B cell (primary cell): ENCODE results near the gene CBLIF. TPM values are rescaled to one million over a fixed set of nuclear protein-coding genes. Genes with fewer than 3 reads are reported as not detected.
"Not testable (repeated sequence)": the region's sequence is repeated elsewhere in the genome, so short reads cannot be mapped to it uniquely, and the experiment has no call there.

ENCODE experiments used
- ATAC-seq: fragments of 200-7000 bp; cut with Tn5 transposase; one replicate; pipeline ENCODE4 v1.10.0; 2021; ENCODE audit warnings: low read depth, mild to moderate bottlenecking, moderate number of reproducible peaks, moderate library complexity
- CTCF ChIA-PET: fragments of 350-600 bp; sonication (Branson Sonifier 250); formaldehyde crosslinking; loops from one replicate; lab custom pipeline; 2021; ENCODE audit warnings: antibody characterized with exemption, inconsistent platforms; lab: Charles Lee
- POLR2A ChIA-PET: fragments of 350-600 bp; sonication (Branson Sonifier 250); formaldehyde crosslinking; loops from one replicate; lab custom pipeline; 2021; ENCODE audit warnings: antibody characterized with exemption; lab: Charles Lee
- DNase-seq: peaks from one replicate; pipeline ENCODE4 v3.0.0; 2013
- H2AFZ ChIP-seq: 2 replicates; pipeline ENCODE4 v1.6.1; 2012; ENCODE audit warnings: mild to moderate bottlenecking, low read depth, low read length; ENCODE audit not compliant: insufficient read depth, poor library complexity, severe bottlenecking
- H3K27ac ChIP-seq, 2 donors: 1 replicate in 1 of 2; 2 replicates in 1 of 2; pipeline ENCODE4 v1.5.1; 2012 to 2013; ENCODE audit warnings: low read length in 2 of 2, mild to moderate bottlenecking in 2 of 2, moderate library complexity in 1 of 2
- H3K27me3 ChIP-seq, 4 experiments: fragments of 200-600 bp in 1 of 4; sonication (generic) in 1 of 4; replicated peaks in 1 of 4; 1 replicate in 2 of 4; 2 replicates in 2 of 4; pipeline versions ENCODE4 v1.6.1 to v1.7.0; 2013 to 2016; ENCODE audit warnings: low read length in 3 of 4, mild to moderate bottlenecking in 2 of 4, mixed read lengths in 1 of 4, moderate library complexity in 1 of 4; ENCODE audit not compliant: insufficient read depth in 4 of 4, control insufficient read depth in 3 of 4; ENCODE audit errors: control extremely low read depth in 1 of 4
- H3K36me3 ChIP-seq, 2 experiments: replicated peaks in 1 of 2; 1 replicate in 1 of 2; 2 replicates in 1 of 2; pipeline versions ENCODE4 v1.6.1 to v1.7.1; 2013; ENCODE audit warnings: low read length in 1 of 2; ENCODE audit not compliant: insufficient read depth in 2 of 2, control insufficient read depth in 1 of 2; ENCODE audit errors: control extremely low read depth in 1 of 2, extremely low read depth in 1 of 2
- H3K4me1 ChIP-seq, 2 donors: fragments of 200-600 bp in 1 of 2; sonication (generic) in 1 of 2; 1 replicate in 1 of 2; 2 replicates in 1 of 2; pipeline versions ENCODE4 v1.5.1 to v1.6.1; 2013 to 2017; ENCODE audit warnings: low read length in 2 of 2; ENCODE audit not compliant: control insufficient read depth in 2 of 2, insufficient read depth in 2 of 2
- H3K4me2 ChIP-seq: replicated peaks from 2 replicates; pipeline ENCODE3; 2012; ENCODE audit warnings: mild to moderate bottlenecking, low read depth, low read length; ENCODE audit not compliant: poor library complexity, severe bottlenecking
- H3K4me3 ChIP-seq, 5 experiments: fragments of 200-600 bp in 1 of 5; sonication (generic) in 1 of 5; 1 replicate in 3 of 5; 2 replicates in 2 of 5; pipeline versions ENCODE4 v1.5.1 to v1.7.0; 2011 to 2016; ENCODE audit warnings: low read length in 4 of 5, mild to moderate bottlenecking in 4 of 5, low read depth in 2 of 5, control low read depth in 1 of 5, moderate library complexity in 1 of 5; ENCODE audit not compliant: insufficient read depth in 1 of 5; ENCODE audit errors: control extremely low read depth in 1 of 5, extremely low read depth in 1 of 5
- H3K79me2 ChIP-seq: fragments of 200-600 bp; sonication (generic); one replicate; pipeline ENCODE4 v1.6.0; 2016; ENCODE audit warnings: low read length; ENCODE audit not compliant: control insufficient read depth, insufficient read depth
- H3K9ac ChIP-seq: fragments of 200-600 bp; sonication (generic); 2 replicates; pipeline ENCODE4 v1.6.1; 2017; ENCODE audit warnings: mild to moderate bottlenecking, low read length, moderate library complexity
- H3K9me3 ChIP-seq, 3 donors: one replicate each; pipeline versions ENCODE4 v1.6.1 to v1.7.1; 2013; ENCODE audit warnings: low read length in 2 of 3; ENCODE audit not compliant: control insufficient read depth in 2 of 3, insufficient read depth in 1 of 3; ENCODE audit errors: control extremely low read depth in 1 of 3
- H4K20me1 ChIP-seq: 2 replicates; pipeline ENCODE4 v1.6.0; 2012; ENCODE audit warnings: mild to moderate bottlenecking, low read length; ENCODE audit not compliant: insufficient read depth, control insufficient read depth, poor library complexity, severe bottlenecking
- H3K27ac Mint-ChIP-seq: one replicate; pipeline ENCODE4 v1.8.0; 2021; ENCODE audit warnings: mixed read lengths
- H3K27me3 Mint-ChIP-seq: one replicate; pipeline ENCODE4 v1.8.0; 2021; ENCODE audit warnings: mixed read lengths
- H3K4me1 Mint-ChIP-seq: one replicate; pipeline ENCODE4 v1.8.0; 2021; ENCODE audit warnings: mixed read lengths
- H3K4me3 Mint-ChIP-seq: one replicate; pipeline ENCODE4 v1.8.0; 2021; ENCODE audit warnings: mixed read lengths
- H3K9me3 Mint-ChIP-seq: one replicate; pipeline ENCODE4 v1.8.0; 2022; ENCODE audit warnings: mixed read lengths; ENCODE audit not compliant: insufficient read depth
- CTCF ChIP-seq: fragments of 200-600 bp; IDR thresholded peaks from one replicate; pipeline ENCODE4 v1.8.0; 2022; ENCODE audit warnings: antibody characterized with exemption, mild to moderate bottlenecking
- EZH2 ChIP-seq: IDR thresholded peaks from 2 replicates; pipeline ENCODE4 v1.6.1; 2012; ENCODE audit warnings: borderline replicate concordance, low read depth, mild to moderate bottlenecking, moderate library complexity, low read length; ENCODE audit not compliant: insufficient read depth, poor library complexity, severe bottlenecking
- WGBS: methylation state at CpG from one replicate; pipeline ENCODE4 v1.1.5; 2013; ENCODE audit warnings: missing lambda C conversion rate; ENCODE audit not compliant: insufficient coverage; 5-methylcytosine and 5-hydroxymethylcytosine counted together
- intact Hi-C: fragments of 100-400 bp; cut with micrococcal nuclease; formaldehyde crosslinking; loops from one replicate; pipeline ENCODE4 v1.10.0; 2022
- polyA plus RNA-seq: library from polyadenylated mRNA; depleted of rRNA; stranded (reverse); fragments of >200 nt; gene quantifications from 2 replicates; pipeline ENCODE4 v1.2.3, GENCODE V29; 2012
- total RNA-seq, 2 donors: library from RNA; stranded (reverse); fragments of 120-200 nt in 1 of 2; gene quantifications; 1 replicate in 1 of 2; 2 replicates in 1 of 2; pipeline versions ENCODE4 v1.2.3 to v1.2.4, GENCODE V29; 2013 to 2022

Gene CBLIF
- total and polyA plus RNA-seq, 2 donors (not counting 1 experiment from before 2014, with no cell fraction given): not detected

- no peaks in the 10 kb centered on the region for H3K4me1 ChIP-seq
- WGBS: 55% methylated on average over 4 of the region's 4 CpGs
- ATAC-seq: no peak
- Mint-ChIP-seq H3K9me3 (peaks cover 22% of the 10 kb centered on the region), H3K27me3 (peaks cover 22% of the 10 kb centered on the region), H3K27ac (no peak overlapping the region), H3K4me1 (no peaks in the 10 kb centered on the region), H3K4me3 (no peak overlapping the region)
- no peak for DNase-seq
- H3K4me3 ChIP-seq: no peak overlapping the region
- no peaks in the 10 kb centered on the region for H3K79me2 ChIP-seq
- H3K9ac ChIP-seq: no peak overlapping the region
- no peak for TF ChIP-seq CTCF
- no peak for TF ChIP-seq EZH2
- ChIA-PET POLR2A (no interaction called here), CTCF (no interaction called here)
- peaks cover 0 to 3% (median 0%) of the 10 kb centered on the region in 4 experiments for H3K27me3 ChIP-seq
- no peaks in the 10 kb centered on the region for H3K36me3 ChIP-seq
- peaks cover 2 to 12% (median 4%) of the 10 kb centered on the region in 3 donors for H3K9me3 ChIP-seq
- H3K27ac ChIP-seq: no peak overlapping the region
- no peak overlapping the region for H3K4me2 ChIP-seq
- no peaks in the 10 kb centered on the region for H4K20me1 ChIP-seq
- intact Hi-C loops: no loop called here
- no peak overlapping the region for H2AFZ ChIP-seq
These were observed 46.5 kb upstream of the CBLIF start for GRCh38 chr11:59891781-59892181.

- H2AFZ ChIP-seq, H3K27me3 ChIP-seq, H3K9ac ChIP-seq, H3K4me3 ChIP-seq, H3K36me3 ChIP-seq, DNase-seq, CTCF ChIA-PET, H3K4me2 ChIP-seq, H3K4me1 ChIP-seq, H3K4me1 Mint-ChIP-seq, H3K27ac Mint-ChIP-seq, POLR2A ChIA-PET, H3K27me3 Mint-ChIP-seq, H3K27ac ChIP-seq, intact Hi-C loops, H3K4me3 Mint-ChIP-seq, ATAC-seq, H3K79me2 ChIP-seq, H4K20me1 ChIP-seq: not testable (repeated sequence)
- H3K9me3 Mint-ChIP-seq: peaks cover 27% of the 10 kb centered on the region
- peaks cover 0 to 13% (median 4%) of the 10 kb centered on the region in 3 donors for H3K9me3 ChIP-seq
These were observed 41.9 kb upstream of the CBLIF start for GRCh38 chr11:59887156-59887555.
